ENCODE results near the gene UBXN10.

GRCh38 chr1:20227704-20228103, 41.8 kb downstream of the UBXN10 start:
- peak in 2 of 3 experiments; percentile 3 to 14; a peak in 2 of 4 replicates for TF ChIP-seq CTCF (IDR thresholded peaks at IDR 0.05; ENCODE audit: control extremely low read depth in 1 of 3, insufficient read depth in 1 of 3, low read depth in 1 of 3, low read length in 3 of 3)
- TF ChIP-seq CBX5 (IDR thresholded peaks at IDR 0.05; ENCODE audit: low read depth, low read length), result no peak
- TF ChIP-seq EZH2 (IDR thresholded peaks at IDR 0.05; ENCODE audit: low read depth, low read length, severe bottlenecking), result no peak
- no peak for TF ChIP-seq ZNF274 (IDR thresholded peaks at IDR 0.05; ENCODE audit: borderline replicate concordance, extremely low read depth, low read length)
- TF ChIP-seq NRF1 (IDR thresholded peaks at IDR 0.05; ENCODE audit: low read depth, low read length), result no peak
- no peak for TF ChIP-seq MAX (IDR thresholded peaks at IDR 0.05)
- no peak for TF ChIP-seq POLR2A (IDR thresholded peaks at IDR 0.05; ENCODE audit: control extremely low read depth in 1 of 2, low read depth in 2 of 2, low read length in 2 of 2)
